Measurements from ENCODE around the gene PTBP1.
"Not testable (repeated sequence)": the region's sequence is repeated elsewhere in the genome, so short reads cannot be mapped to it uniquely, and the experiment has no call there.

Gene PTBP1

GRCh38 chr19:831407-832369 is 34.4 kb downstream of the PTBP1 start:
- DNase-seq, result no peak

DNA sequence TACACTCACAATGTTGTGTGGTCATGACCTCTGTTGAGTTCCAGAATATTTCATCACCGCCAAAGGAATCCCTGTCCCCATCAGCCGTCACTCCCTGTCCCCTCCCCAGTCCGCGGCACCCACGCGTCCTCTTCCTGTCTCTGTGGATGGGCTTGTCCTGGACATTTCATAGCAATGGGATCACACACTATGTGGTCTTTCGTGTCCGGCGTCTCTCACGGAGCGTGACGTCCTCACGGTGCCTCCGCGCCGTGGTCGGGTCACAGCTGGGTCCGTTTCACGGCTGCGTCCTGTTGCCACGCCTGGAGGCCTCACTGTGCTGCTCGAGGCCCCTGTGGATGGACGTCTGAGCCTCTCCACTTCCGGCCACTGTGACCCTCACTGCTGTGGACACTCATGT is 37.0 kb downstream of the PTBP1 start:
- no peak for DNase-seq

DNA sequence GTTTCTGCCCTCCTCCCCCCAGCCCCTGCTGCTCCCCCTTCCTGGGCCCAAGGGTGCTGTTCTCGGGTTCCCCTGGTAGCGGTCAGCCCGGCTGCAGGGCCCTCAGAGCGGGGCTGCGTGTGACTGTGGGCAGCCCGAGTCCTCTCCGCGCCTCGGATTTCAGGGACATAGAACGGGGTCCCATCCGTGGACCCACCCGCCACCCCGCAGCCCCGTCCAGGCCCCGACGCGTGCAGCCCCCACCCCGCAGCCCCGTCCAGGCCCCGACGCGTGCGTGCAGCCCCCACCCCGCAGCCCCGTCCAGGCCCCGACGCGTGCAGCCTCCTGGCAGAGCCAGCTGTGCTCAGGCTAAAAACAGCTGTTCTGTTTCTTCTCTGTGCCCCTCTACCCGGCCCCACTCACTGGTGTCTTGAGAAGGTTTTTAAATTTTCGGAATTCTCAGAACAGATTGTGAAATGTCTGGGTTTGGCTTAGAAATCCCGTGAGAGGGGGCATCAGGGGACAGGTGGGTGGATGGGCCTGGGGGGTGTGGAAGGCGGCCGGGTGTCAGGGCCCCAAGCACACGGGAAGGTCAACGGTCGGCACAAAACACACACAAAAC is 38.1 kb downstream of the PTBP1 start:
- no peak for DNase-seq

DNA sequence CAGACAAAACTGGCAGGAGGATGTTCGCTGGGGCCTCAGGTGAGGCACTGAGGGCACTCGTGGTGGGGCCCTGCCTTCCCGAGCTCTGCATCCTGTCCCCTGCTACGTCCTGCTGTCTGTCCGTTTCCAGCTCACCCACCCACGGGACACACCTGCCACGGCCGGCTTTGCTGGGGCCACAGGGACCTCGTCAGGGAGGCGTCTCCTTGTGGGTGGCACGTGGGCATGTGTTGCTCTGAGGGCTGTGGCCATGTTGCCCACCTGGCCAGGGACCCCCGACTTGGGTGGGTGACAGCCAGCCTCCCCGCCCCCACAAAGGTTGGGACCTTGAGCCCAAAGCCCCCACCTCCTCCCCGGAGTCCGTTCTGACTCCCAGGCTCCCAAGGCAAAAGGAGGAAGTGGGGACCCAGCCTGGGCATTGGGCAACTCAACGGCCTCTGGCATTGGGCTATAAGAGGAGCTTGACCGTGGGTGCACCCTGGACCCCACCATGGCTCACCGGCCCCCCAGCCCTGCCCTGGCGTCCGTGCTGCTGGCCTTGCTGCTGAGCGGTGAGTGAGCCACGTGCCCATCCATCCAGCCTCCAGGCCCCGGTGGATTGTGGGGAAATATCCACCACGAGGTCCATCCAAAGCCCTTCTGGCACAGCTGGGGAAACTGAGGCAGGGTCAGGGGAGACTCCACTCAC is 43.4 kb downstream of the PTBP1 start, which contains the start of gene PRTN3:
TSS of gene PRTN3 (plus strand) at position 481 of the 688 bp plus-strand sequence. CDS start at position 491, 10 bp downstream.
- DNase-seq, result no peak

- DNase-seq, result not testable (repeated sequence)
Measured at GRCh38 chr19:842802-843179, 45.5 kb downstream of the PTBP1 start.

DNA sequence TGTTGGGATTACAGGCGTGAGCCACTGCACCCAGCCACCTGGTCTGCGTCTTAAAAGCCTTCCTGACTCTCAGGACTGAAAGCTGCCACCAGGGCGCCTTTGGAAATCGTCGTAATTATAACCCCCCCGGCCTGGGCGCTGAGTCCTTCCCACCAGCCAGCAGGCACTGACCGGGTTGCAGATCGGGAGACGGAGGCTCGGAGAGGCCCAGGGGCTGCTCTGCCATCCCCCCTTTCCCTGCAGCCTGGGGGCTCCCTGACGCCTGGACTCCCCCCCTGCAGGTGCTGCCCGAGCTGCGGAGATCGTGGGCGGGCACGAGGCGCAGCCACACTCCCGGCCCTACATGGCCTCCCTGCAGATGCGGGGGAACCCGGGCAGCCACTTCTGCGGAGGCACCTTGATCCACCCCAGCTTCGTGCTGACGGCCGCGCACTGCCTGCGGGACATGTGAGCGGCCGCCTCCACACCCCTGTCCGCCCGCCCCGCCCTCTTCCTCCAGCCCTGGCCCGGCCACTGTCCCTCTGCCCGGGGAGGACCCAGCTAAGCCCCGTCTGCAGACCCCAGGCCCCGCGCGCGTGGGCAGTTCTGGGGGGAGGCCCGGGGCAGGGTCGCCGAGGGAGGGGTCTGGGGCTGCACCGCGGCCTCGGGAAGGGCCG is 46.1 kb downstream of the PTBP1 start:
- no peak for DNase-seq

- DNase-seq, result no peak
Measured at GRCh38 chr19:843836-844545, 46.7 kb downstream of the PTBP1 start.

GRCh38 chr19:844546-844971 is 47.3 kb downstream of the PTBP1 start:
- DNase-seq, result no peak

DNA sequence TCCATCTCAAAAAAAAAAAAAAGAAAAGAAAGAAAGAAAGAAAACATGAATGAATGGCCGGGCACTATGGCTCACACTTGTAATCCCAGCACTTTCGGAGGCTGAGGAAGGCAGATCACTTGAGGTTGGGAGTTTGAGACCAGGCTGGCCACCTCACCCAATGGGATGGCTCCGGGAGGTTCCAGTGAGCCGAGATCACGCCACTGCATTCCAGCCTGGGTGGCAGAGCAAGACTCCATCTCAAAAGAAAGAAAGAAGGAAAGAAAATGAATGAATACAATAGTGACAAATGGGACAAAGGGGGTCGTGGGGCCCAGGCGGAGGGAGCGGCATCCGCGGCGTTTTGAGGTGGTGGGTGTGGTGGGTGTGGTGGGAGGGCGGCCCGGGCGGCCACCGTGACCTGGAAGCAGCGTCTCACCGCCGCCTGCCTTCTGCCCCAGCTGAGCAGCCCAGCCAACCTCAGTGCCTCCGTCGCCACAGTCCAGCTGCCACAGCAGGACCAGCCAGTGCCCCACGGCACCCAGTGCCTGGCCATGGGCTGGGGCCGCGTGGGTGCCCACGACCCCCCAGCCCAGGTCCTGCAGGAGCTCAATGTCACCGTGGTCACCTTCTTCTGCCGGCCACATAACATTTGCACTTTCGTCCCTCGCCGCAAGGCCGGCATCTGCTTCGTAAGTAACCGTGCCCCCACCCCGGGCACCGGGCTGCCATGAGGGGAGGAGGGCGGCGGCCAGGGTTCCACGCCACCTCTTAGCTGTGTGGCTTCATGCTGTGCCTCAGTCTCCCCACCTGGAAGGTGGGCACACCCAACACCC is 48.7 kb downstream of the PTBP1 start:
- no peak for DNase-seq

- peak; percentile 31 for DNase-seq
Measured at GRCh38 chr19:848386-848921, 51.2 kb downstream of the PTBP1 start.

- DNase-seq, result not testable (repeated sequence)
Measured at GRCh38 chr19:849195-849594, 51.9 kb downstream of the PTBP1 start.

- peak; percentile 88 for DNase-seq
Measured at GRCh38 chr19:850221-850978, 53.1 kb downstream of the PTBP1 start.

DNA sequence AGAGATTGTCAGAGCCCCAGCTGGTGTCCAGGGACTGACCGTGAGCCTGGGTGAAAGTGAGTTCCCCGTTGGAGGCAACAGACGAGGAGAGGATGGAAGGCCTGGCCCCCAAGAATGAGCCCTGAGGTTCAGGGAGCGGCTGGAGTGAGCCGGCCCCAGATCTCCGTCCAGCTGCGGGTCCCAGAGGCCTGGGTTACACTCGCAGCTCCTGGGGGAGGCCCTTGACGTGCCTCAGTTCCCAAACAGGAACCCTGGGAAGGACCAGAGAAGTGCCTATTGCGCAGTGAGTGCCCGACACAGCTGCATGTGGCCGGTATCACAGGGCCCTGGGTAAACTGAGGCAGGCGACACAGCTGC is 53.7 kb downstream of the PTBP1 start:
- no peak for DNase-seq

GRCh38 chr19:852136-853013 is 55.1 kb downstream of the PTBP1 start, which contains the start of gene ELANE:
ELANE (plus strand) TSS chr19:852303; CDS start chr19:852329, 26 bp downstream.
- no peak for DNase-seq

GRCh38 chr19:853014-853585 is 55.8 kb downstream of the PTBP1 start:
- no peak for DNase-seq

DNA sequence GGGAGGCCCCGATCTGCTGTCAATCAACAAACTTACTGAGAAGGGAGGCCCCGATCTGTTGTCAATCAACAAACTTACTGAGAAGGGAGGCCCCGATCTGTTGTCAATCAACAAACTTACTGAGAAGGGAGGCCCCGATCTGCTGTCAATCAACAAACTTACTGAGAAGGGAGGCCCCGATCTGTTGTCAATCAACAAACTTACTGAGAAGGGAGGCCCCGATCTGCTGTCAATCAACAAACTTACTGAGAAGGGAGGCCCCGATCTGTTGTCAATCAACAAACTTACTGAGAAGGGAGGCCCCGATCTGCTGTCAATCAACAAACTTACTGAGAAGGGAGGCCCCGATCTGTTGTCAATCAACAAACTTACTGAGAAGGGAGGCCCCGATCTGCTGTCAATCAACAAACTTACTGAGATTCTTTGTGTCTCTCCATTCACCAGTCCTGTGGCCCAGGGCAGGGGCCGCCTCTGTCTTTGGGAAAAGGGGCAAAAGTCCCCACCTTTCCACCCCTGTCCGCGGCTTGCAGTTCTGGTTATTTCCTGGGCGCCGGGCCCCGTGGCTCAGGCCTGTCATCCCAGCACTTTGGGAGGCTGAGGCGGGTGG is 56.5 kb downstream of the PTBP1 start:
- not testable (repeated sequence) for DNase-seq

GRCh38 chr19:854549-854948 is 57.3 kb downstream of the PTBP1 start:
- DNase-seq, result no peak

GRCh38 chr19:855142-855541 is 57.9 kb downstream of the PTBP1 start:
- no peak for DNase-seq

Measured in left hindlimb (tissue), 1 donor.